HTERT RPE-1 (cell line): ENCODE results near the gene TP63.
"Not testable (repeated sequence)": the region's sequence is repeated elsewhere in the genome, so short reads cannot be mapped to it uniquely, and the experiment has no call there.

Experiments
- in situ Hi-C: fragments of 300-500 bp; cut with MboI; formaldehyde crosslinking; loops from 4 replicates; pipeline ENCODE4 v1.14.3; 2020; ENCODE audit warnings: low sequenced_read_pairs

Gene TP63

GRCh38 chr3:189631373-189631408 lies at the start of gene TP63:
Gene TP63, plus strand, starts transcription at chr3:189631389. Its CDS starts 127 bp downstream, at chr3:189631516.
- in situ Hi-C loops: no loop called here

GRCh38 chr3:189582179-189582578 lies 49.0 kb upstream of the TP63 start:
- in situ Hi-C loops: no loop called here

GRCh38 chr3:189584645-189585044 lies 46.5 kb upstream of the TP63 start:
- in situ Hi-C loops: no loop called here

GRCh38 chr3:189586941-189587663 lies 44.1 kb upstream of the TP63 start:
- in situ Hi-C loops: no loop called here

GRCh38 chr3:189587664-189588040 lies 43.5 kb upstream of the TP63 start:
- in situ Hi-C loops: no loop called here

- in situ Hi-C loops: no loop called here
Observed at GRCh38 chr3:189588070-189588469, 43.1 kb upstream of the TP63 start.

- in situ Hi-C loops: no loop called here
Observed at GRCh38 chr3:189588475-189589178, 42.6 kb upstream of the TP63 start.

- in situ Hi-C loops: no loop called here
Observed at GRCh38 chr3:189589179-189589569, 42.0 kb upstream of the TP63 start.

GRCh38 chr3:189590223-189590622 lies 41.0 kb upstream of the TP63 start:
- in situ Hi-C loops: no loop called here

GRCh38 chr3:189593581-189593980 lies 37.6 kb upstream of the TP63 start:
- in situ Hi-C loops: no loop called here

- in situ Hi-C loops: not testable (repeated sequence)
Observed at GRCh38 chr3:189596078-189596979, 34.9 kb upstream of the TP63 start.

- in situ Hi-C loops: no loop called here
Observed at GRCh38 chr3:189597918-189598317, 33.3 kb upstream of the TP63 start.

- in situ Hi-C loops: no loop called here
Observed at GRCh38 chr3:189598530-189599225, 32.5 kb upstream of the TP63 start.

- in situ Hi-C loops: no loop called here
Observed at GRCh38 chr3:189602471-189602870, 28.7 kb upstream of the TP63 start.

GRCh38 chr3:189605717-189606116 lies 25.5 kb upstream of the TP63 start:
- in situ Hi-C loops: no loop called here

- in situ Hi-C loops: no loop called here
Observed at GRCh38 chr3:189606774-189607173, 24.4 kb upstream of the TP63 start.

- in situ Hi-C loops: not testable (repeated sequence)
Observed at GRCh38 chr3:189612641-189613040, 18.5 kb upstream of the TP63 start.

- in situ Hi-C loops: no loop called here
Observed at GRCh38 chr3:189613122-189613521, 18.1 kb upstream of the TP63 start.

- in situ Hi-C loops: no loop called here
Observed at GRCh38 chr3:189621948-189622603, 9.1 kb upstream of the TP63 start.

GRCh38 chr3:189622629-189623028 lies 8.6 kb upstream of the TP63 start:
- in situ Hi-C loops: no loop called here

- in situ Hi-C loops: no loop called here
Observed at GRCh38 chr3:189624130-189624529, 7.1 kb upstream of the TP63 start.
